ENCODE measurements around the gene PDE7B.

Gene PDE7B

DNA sequence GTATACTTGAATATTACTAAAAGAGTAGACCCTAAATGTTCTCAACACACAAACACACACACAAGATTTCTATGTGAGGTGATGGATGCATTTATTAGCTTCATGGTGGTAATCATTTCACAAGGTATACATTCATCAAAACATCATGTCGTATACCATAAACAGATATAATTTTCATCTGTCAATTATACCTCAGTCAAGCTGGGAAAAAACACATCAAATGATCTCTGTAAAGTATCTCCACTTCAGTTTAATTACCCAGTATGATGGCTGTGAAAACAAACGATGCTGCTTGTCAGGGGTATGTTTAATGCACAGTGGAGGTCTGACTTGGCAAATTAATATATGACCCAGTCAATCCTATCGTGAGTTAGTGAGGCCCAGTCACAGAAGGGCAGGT is 241.4 kb downstream of the PDE7B start:
- no peaks in the 10 kb centered on the region for H3K27me3 ChIP-seq (replicated peaks)
- in situ Hi-C loops (cut with HindIII; ENCODE audit: low pct_ligation_motif_present, low sequenced_read_pairs), result no loop called here
- no peak overlapping the region for H3K27ac ChIP-seq
- no peaks in the 10 kb centered on the region for H3K36me3 ChIP-seq (replicated peaks)
- DNase-seq, result no peak
- H3K4me3 ChIP-seq (ENCODE audit: low read depth, low read length), result no peak overlapping the region
- TF ChIP-seq, protein P1, sequence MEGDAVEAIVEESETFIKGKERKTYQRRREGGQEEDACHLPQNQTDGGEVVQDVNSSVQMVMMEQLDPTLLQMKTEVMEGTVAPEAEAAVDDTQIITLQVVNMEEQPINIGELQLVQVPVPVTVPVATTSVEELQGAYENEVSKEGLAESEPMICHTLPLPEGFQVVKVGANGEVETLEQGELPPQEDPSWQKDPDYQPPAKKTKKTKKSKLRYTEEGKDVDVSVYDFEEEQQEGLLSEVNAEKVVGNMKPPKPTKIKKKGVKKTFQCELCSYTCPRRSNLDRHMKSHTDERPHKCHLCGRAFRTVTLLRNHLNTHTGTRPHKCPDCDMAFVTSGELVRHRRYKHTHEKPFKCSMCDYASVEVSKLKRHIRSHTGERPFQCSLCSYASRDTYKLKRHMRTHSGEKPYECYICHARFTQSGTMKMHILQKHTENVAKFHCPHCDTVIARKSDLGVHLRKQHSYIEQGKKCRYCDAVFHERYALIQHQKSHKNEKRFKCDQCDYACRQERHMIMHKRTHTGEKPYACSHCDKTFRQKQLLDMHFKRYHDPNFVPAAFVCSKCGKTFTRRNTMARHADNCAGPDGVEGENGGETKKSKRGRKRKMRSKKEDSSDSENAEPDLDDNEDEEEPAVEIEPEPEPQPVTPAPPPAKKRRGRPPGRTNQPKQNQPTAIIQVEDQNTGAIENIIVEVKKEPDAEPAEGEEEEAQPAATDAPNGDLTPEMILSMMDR (IDR thresholded peaks at IDR 0.05; ENCODE audit: low read depth, low read length, missing control alignments), result no peak

- TF ChIP-seq, protein P1 (IDR thresholded peaks at IDR 0.05; ENCODE audit: low read depth, low read length, missing control alignments), result no peak
Observed at GRCh38 chr6:136093835-136094234, 242.3 kb downstream of the PDE7B start.

GRCh38 chr6:136094812-136095211 is 243.3 kb downstream of the PDE7B start:
- TF ChIP-seq, protein P1 (IDR thresholded peaks at IDR 0.05; ENCODE audit: low read depth, low read length, missing control alignments), result no peak
- Histone ChIP-seq H3K27me3 (replicated peaks) (no peaks in the 10 kb centered on the region), H3K36me3 (replicated peaks) (no peaks in the 10 kb centered on the region), H3K27ac (no peak overlapping the region), H3K4me3 (ENCODE audit: low read depth, low read length) (no peak overlapping the region)
- in situ Hi-C loops (cut with HindIII; ENCODE audit: low pct_ligation_motif_present, low sequenced_read_pairs), result no loop called here
- no peak for DNase-seq

More at GRCh38 chr6:136093835-136094234, 242.3 kb downstream of the PDE7B start:
- Histone ChIP-seq H3K4me3 (ENCODE audit: low read depth, low read length) (no peak overlapping the region), H3K27ac (no peak overlapping the region), H3K36me3 (replicated peaks) (no peaks in the 10 kb centered on the region), H3K27me3 (replicated peaks) (no peaks in the 10 kb centered on the region)
- DNase-seq, result no peak
- in situ Hi-C loops (cut with HindIII; ENCODE audit: low pct_ligation_motif_present, low sequenced_read_pairs), result no loop called here

- H3K4me3 ChIP-seq (ENCODE audit: low read depth, low read length), result no peak overlapping the region
- H3K36me3 ChIP-seq (replicated peaks), result no peaks in the 10 kb centered on the region
- no peak for DNase-seq
- no peaks in the 10 kb centered on the region for H3K27me3 ChIP-seq (replicated peaks)
- TF ChIP-seq, protein P1 (IDR thresholded peaks at IDR 0.05; ENCODE audit: low read depth, low read length, missing control alignments), result no peak
- H3K27ac ChIP-seq, result no peak overlapping the region
- in situ Hi-C loops (cut with HindIII; ENCODE audit: low pct_ligation_motif_present, low sequenced_read_pairs), result no loop called here
Observed at GRCh38 chr6:136095986-136096385, 244.5 kb downstream of the PDE7B start.

DNA sequence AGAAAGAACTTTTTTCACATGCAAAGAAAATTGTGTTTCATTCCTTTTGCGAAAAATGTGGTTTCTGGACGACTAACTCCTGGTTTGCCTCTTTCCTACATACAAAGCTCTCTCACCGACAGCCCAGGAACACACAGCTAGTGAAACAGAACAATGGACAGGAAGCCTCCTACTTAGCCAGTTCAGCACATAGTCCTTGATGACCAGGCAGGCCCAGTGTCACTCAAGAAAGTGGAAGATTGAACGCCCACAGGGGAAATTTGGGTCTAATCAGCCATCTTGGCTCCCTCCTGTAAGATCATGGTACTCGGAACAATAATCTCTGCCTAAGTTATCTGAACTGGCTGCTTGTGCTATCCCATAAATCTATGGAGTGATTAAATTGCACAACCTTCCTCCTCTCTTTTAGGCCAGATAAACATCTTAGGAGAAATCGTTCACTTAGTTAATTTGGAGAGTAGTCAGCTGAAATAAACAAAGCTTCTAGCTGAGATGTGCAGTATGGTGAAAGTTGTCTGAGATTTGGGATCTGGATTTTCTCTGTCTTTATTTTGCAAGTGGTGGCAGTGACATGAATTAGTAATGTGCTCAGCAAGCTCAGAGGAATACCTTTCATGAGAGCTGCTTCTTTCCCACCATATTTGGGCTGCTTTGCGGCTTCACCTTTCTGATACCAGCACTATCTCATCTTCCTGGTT is 251.6 kb downstream of the PDE7B start:
- Histone ChIP-seq H3K27ac (no peak overlapping the region), H3K27me3 (replicated peaks) (no peaks in the 10 kb centered on the region), H3K4me3 (ENCODE audit: low read depth, low read length) (no peak overlapping the region), H3K36me3 (replicated peaks) (no peaks in the 10 kb centered on the region)
- TF ChIP-seq, protein P1 (IDR thresholded peaks at IDR 0.05; ENCODE audit: low read depth, low read length, missing control alignments), result no peak
- in situ Hi-C loops (cut with HindIII; ENCODE audit: low pct_ligation_motif_present, low sequenced_read_pairs), result no loop called here
- DNase-seq, result no peak

Measured in brain microvascular endothelial cell (primary cell).